HEK293 (cell line): ENCODE data around the gene DPY19L1.

Experiments
- CTCF ChIA-PET: fragments of 350-600 bp; formaldehyde crosslinking; extraction: SDS; loops from one replicate; lab custom pipeline; 2021; ENCODE audit warnings: antibody characterized with exemption; lab: Yijun Ruan, JAX
- POLR2A ChIA-PET: fragments of 300-600 bp; formaldehyde crosslinking; extraction: SDS; loops from one replicate; lab custom pipeline; 2020; ENCODE audit warnings: antibody characterized with exemption, inconsistent platforms; lab: Yijun Ruan, JAX
- H3K27ac ChIP-seq: fragments of 200-500 bp; sonication (Bioruptor generic); 2 replicates; pipeline ENCODE4 v1.5.1; 2014; ENCODE audit warnings: low read depth, low read length, control low read depth, inconsistent platforms; ENCODE audit errors: extremely low read depth
- H3K36me3 ChIP-seq, 2 experiments: fragments of 200-500 bp in 1 of 2; sonication (Bioruptor generic) in 1 of 2; 1 replicate in 1 of 2; 2 replicates in 1 of 2; pipeline ENCODE4 v1.5.1; 2014 to 2017; ENCODE audit warnings: inconsistent platforms in 2 of 2, low read length in 2 of 2; ENCODE audit not compliant: control insufficient read depth in 2 of 2, insufficient read depth in 1 of 2
- H3K4me1 ChIP-seq: fragments of 200-500 bp; sonication (Bioruptor generic); 2 replicates; pipeline ENCODE4 v1.5.1; 2014; ENCODE audit warnings: mild to moderate bottlenecking, low read length, inconsistent platforms; ENCODE audit not compliant: control insufficient read depth, insufficient read depth
- H3K4me3 ChIP-seq: 2 replicates; pipeline ENCODE4 v1.5.1; 2011; ENCODE audit warnings: low read depth, mild to moderate bottlenecking, control low read depth, low read length, moderate library complexity
- H3K9me3 ChIP-seq: fragments of 200-500 bp; sonication (Bioruptor generic); 2 replicates; pipeline ENCODE4 v1.5.1; 2014; ENCODE audit warnings: low read depth, low read length, inconsistent platforms; ENCODE audit not compliant: control insufficient read depth, insufficient read depth
- BCL6B ChIP-seq: fragments of 450-650 bp; formaldehyde crosslinking; IDR thresholded peaks from 2 replicates; pipeline ENCODE4 v1.5.1; 2017; ENCODE audit warnings: missing biosample characterization, missing genetic modification characterization
- ELK4 ChIP-seq: IDR thresholded peaks from 2 replicates; pipeline ENCODE4 v1.6.1; 2011; ENCODE audit warnings: mild to moderate bottlenecking, low read depth, low read length, borderline replicate concordance
- INSM2 ChIP-seq: fragments of 450-650 bp; formaldehyde crosslinking; IDR thresholded peaks from 2 replicates; pipeline ENCODE4 v1.5.1; 2016; ENCODE audit warnings: missing biosample characterization, missing genetic modification characterization
- ZBTB7A ChIP-seq: fragments of 450-650 bp; formaldehyde crosslinking; IDR thresholded peaks from 2 replicates; pipeline ENCODE4 v1.5.1; 2016; ENCODE audit warnings: low read depth, missing biosample characterization, missing genetic modification characterization
- ZNF155 ChIP-seq: fragments of 450-650 bp; formaldehyde crosslinking; IDR thresholded peaks from 2 replicates; pipeline ENCODE4 v1.5.1; 2016; ENCODE audit warnings: missing biosample characterization, missing genetic modification characterization
- ZNF23 ChIP-seq: fragments of 450-650 bp; formaldehyde crosslinking; IDR thresholded peaks from 2 replicates; pipeline ENCODE4 v1.5.1; 2016; ENCODE audit warnings: missing biosample characterization, missing genetic modification characterization, borderline replicate concordance
- ZNF24 ChIP-seq: fragments of 450-650 bp; formaldehyde crosslinking; IDR thresholded peaks from 2 replicates; pipeline ENCODE4 v1.5.1; 2016; ENCODE audit warnings: missing biosample characterization, missing genetic modification characterization
- ZNF335 ChIP-seq: fragments of 450-650 bp; formaldehyde crosslinking; conservative IDR thresholded peaks from 2 replicates; pipeline ENCODE4 v1.5.1; 2016; ENCODE audit warnings: missing biosample characterization, missing genetic modification characterization
- ZNF37A ChIP-seq: fragments of 450-650 bp; IDR thresholded peaks from 2 replicates; pipeline ENCODE4 v1.5.1; 2018; ENCODE audit warnings: missing biosample characterization, missing genetic modification characterization
- ZNF416 ChIP-seq: fragments of 450-650 bp; formaldehyde crosslinking; IDR thresholded peaks from 2 replicates; pipeline ENCODE4 v1.5.1; 2016; ENCODE audit warnings: missing biosample characterization, missing genetic modification characterization
- ZNF501 ChIP-seq: fragments of 450-650 bp; formaldehyde crosslinking; IDR thresholded peaks from 2 replicates; pipeline ENCODE4 v1.5.1; 2016; ENCODE audit warnings: missing biosample characterization, missing genetic modification characterization
- ZNF571 ChIP-seq: fragments of 450-650 bp; formaldehyde crosslinking; IDR thresholded peaks from 2 replicates; pipeline ENCODE4 v1.5.0; 2017; ENCODE audit warnings: missing biosample characterization, missing genetic modification characterization
- ZNF670 ChIP-seq: fragments of 450-650 bp; formaldehyde crosslinking; IDR thresholded peaks from 2 replicates; pipeline ENCODE4 v1.5.1; 2016; ENCODE audit warnings: missing biosample characterization, missing genetic modification characterization, low read depth
- ZNF677 ChIP-seq: fragments of 450-650 bp; IDR thresholded peaks from 2 replicates; pipeline ENCODE4 v1.5.0; 2018; ENCODE audit warnings: missing biosample characterization, mild to moderate bottlenecking, missing genetic modification characterization, moderate library complexity
- ZNF791 ChIP-seq: fragments of 450-650 bp; formaldehyde crosslinking; IDR thresholded peaks from 2 replicates; pipeline ENCODE4 v1.5.1; 2016; ENCODE audit warnings: missing biosample characterization, missing genetic modification characterization
- ZSCAN4 ChIP-seq: fragments of 450-650 bp; formaldehyde crosslinking; IDR thresholded peaks from 2 replicates; pipeline ENCODE4 v1.5.1; 2017; ENCODE audit warnings: missing biosample characterization, missing genetic modification characterization
- TF ChIP-seq, protein P1 (sequence below): fragments of 450-650 bp; formaldehyde crosslinking; IDR thresholded peaks from 2 replicates; pipeline ENCODE4 v1.5.1; 2016; ENCODE audit warnings: missing biosample characterization, missing genetic modification characterization
- TF ChIP-seq, protein P2 (sequence below): sonication (generic); formaldehyde crosslinking; IDR thresholded peaks from 2 replicates; pipeline ENCODE4 v1.8.1; 2022; ENCODE audit warnings: mild to moderate bottlenecking, moderate library complexity, missing genetic modification reagents
- TF ChIP-seq, protein P3 (sequence below): fragments of 450-650 bp; IDR thresholded peaks from 2 replicates; pipeline ENCODE4 v1.5.1; 2018; ENCODE audit warnings: missing biosample characterization, missing genetic modification characterization
- TF ChIP-seq, protein P4 (sequence below): fragments of 450-650 bp; formaldehyde crosslinking; IDR thresholded peaks from 2 replicates; pipeline ENCODE4 v1.5.1; 2016; ENCODE audit warnings: missing biosample characterization, missing genetic modification characterization

Gene DPY19L1

DNA sequence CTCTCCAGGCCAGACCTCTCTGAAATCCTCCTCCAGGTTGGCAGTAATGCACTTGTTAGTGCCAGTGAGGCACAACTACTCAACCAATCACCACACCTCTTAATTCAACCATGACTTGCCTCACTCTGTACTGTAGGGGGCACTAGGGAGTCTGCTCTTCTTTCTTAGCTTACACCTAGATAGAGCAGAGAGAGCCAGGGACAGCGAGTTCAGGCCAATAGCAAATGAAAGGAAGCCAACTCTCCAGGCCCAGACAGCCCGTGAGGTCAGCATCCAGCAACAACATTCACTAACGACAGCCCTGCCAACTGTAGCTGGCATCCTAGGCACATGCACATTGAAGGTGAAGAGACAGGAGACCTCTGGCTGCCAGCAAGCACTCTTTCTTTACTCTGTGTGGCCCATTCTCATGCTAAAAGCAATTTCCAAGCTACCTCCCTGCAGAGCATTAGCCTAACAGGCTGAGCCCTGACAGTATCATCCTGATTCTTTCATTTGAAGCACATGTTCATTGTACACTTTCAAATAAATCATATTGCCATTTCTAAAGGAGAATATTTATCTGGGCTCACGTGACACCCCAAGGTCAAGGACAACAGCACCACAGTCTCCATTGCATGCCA lies 136.3 kb downstream of the DPY19L1 start:
- Histone ChIP-seq H3K4me3 (no peak overlapping the region), H3K36me3 (no peaks in the 10 kb centered on the region), H3K4me1 (no peaks in the 10 kb centered on the region), H3K9me3 (no peaks in the 10 kb centered on the region), H3K27ac (no peak overlapping the region)
- TF ChIP-seq, protein P1, sequence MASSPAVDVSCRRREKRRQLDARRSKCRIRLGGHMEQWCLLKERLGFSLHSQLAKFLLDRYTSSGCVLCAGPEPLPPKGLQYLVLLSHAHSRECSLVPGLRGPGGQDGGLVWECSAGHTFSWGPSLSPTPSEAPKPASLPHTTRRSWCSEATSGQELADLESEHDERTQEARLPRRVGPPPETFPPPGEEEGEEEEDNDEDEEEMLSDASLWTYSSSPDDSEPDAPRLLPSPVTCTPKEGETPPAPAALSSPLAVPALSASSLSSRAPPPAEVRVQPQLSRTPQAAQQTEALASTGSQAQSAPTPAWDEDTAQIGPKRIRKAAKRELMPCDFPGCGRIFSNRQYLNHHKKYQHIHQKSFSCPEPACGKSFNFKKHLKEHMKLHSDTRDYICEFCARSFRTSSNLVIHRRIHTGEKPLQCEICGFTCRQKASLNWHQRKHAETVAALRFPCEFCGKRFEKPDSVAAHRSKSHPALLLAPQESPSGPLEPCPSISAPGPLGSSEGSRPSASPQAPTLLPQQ (tag by site-specific recombination) = no peak
- TF ChIP-seq BCL6B (tag by site-specific recombination) (no peak), ELK4 (no peak), ZSCAN4 (no peak), ZNF335 (no peak), ZNF155 (tag by site-specific recombination) (no peak), ZNF677 (no peak), ZNF23 (no peak), ZNF791 (no peak), ZBTB7A (no peak), ZNF37A (tag by site-specific recombination) (no peak), ZNF24 (no peak), ZNF571 (no peak), ZNF670 (tag by site-specific recombination) (no peak), INSM2 (tag by site-specific recombination) (no peak), ZNF501 (tag by site-specific recombination) (no peak), ZNF416 (tag by site-specific recombination) (no peak)
- TF ChIP-seq, protein P2, sequence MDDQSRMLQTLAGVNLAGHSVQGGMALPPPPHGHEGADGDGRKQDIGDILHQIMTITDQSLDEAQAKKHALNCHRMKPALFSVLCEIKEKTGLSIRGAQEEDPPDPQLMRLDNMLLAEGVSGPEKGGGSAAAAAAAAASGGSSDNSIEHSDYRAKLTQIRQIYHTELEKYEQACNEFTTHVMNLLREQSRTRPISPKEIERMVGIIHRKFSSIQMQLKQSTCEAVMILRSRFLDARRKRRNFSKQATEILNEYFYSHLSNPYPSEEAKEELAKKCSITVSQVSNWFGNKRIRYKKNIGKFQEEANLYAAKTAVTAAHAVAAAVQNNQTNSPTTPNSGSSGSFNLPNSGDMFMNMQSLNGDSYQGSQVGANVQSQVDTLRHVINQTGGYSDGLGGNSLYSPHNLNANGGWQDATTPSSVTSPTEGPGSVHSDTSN (CRISPR knock-in tag) = no peak
- TF ChIP-seq, protein P3, sequence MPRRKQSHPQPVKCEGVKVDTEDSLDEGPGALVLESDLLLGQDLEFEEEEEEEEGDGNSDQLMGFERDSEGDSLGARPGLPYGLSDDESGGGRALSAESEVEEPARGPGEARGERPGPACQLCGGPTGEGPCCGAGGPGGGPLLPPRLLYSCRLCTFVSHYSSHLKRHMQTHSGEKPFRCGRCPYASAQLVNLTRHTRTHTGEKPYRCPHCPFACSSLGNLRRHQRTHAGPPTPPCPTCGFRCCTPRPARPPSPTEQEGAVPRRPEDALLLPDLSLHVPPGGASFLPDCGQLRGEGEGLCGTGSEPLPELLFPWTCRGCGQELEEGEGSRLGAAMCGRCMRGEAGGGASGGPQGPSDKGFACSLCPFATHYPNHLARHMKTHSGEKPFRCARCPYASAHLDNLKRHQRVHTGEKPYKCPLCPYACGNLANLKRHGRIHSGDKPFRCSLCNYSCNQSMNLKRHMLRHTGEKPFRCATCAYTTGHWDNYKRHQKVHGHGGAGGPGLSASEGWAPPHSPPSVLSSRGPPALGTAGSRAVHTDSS (tag by site-specific recombination) = no peak
- TF ChIP-seq, protein P4, sequence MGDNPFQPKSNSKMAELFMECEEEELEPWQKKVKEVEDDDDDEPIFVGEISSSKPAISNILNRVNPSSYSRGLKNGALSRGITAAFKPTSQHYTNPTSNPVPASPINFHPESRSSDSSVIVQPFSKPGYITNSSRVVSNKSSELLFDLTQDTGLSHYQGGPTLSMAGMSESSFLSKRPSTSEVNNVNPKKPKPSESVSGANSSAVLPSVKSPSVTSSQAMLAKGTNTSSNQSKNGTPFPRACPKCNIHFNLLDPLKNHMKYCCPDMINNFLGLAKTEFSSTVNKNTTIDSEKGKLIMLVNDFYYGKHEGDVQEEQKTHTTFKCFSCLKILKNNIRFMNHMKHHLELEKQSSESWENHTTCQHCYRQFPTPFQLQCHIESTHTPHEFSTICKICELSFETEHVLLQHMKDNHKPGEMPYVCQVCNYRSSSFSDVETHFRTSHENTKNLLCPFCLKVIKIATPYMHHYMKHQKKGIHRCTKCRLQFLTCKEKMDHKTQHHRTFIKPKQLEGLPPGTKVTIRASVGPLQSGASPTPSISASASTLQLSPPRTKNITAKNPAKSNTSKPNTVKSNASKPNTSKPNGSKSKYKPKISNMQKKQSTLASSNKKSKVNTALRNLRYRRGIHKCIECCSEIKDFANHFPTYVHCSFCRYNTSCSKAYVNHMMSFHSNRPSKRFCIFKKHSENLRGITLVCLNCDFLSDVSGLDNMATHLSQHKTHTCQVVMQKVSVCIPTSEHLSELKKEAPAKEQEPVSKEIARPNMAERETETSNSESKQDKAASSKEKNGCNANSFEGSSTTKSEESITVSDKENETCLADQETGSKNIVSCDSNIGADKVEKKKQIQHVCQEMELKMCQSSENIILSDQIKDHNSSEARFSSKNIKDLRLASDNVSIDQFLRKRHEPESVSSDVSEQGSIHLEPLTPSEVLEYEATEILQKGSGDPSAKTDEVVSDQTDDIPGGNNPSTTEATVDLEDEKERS (tag by site-specific recombination) = no peak
- ChIA-PET POLR2A (no interaction called here), CTCF (interaction anchor here (0.7 to 1.6 kb wide), 3 partner anchors 14 to 1742 kb away, joined by 4 read pairs; no protein-coding TSS in a partner anchor)
